Natural killer cell (primary cell): ENCODE measurements around the gene SH2D3C. TPM values are rescaled to one million over a fixed set of nuclear protein-coding genes. Genes with fewer than 3 reads are reported as not detected.

Source experiments
- ATAC-seq, 3 donors: fragments of 150-1000 bp in 2 of 3; fragments of 200-7000 bp in 1 of 3; cut with Tn5 transposase; 1 replicate in 1 of 3; 2 replicates in 2 of 3; pipeline ENCODE4 v1.10.0; 2021; ENCODE audit warnings: mild to moderate bottlenecking in 2 of 3, moderate library complexity in 2 of 3
- DNase-seq, 2 donors: peaks; one replicate each; pipeline versions ENCODE4 v3.0.0 to v3.0.0-alpha.2; 2013 to 2021; ENCODE audit warnings: mixed read lengths in 1 of 2
- H3K27ac ChIP-seq: one replicate; pipeline ENCODE4 v1.5.1; 2013; ENCODE audit warnings: mild to moderate bottlenecking, low read length
- H3K27me3 ChIP-seq: one replicate; pipeline ENCODE4 v1.6.1; 2013; ENCODE audit warnings: low read length; ENCODE audit not compliant: control insufficient read depth, insufficient read depth
- H3K36me3 ChIP-seq: one replicate; pipeline ENCODE4 v1.6.1; 2013; ENCODE audit warnings: low read length; ENCODE audit not compliant: control insufficient read depth, insufficient read depth
- H3K4me1 ChIP-seq: one replicate; pipeline ENCODE4 v1.6.1; 2013; ENCODE audit warnings: low read length; ENCODE audit not compliant: control insufficient read depth, insufficient read depth
- H3K4me3 ChIP-seq: one replicate; pipeline ENCODE4 v1.5.1; 2013; ENCODE audit warnings: low read length
- H3K9me3 ChIP-seq: one replicate; pipeline ENCODE4 v1.6.1; 2013; ENCODE audit warnings: low read length; ENCODE audit not compliant: control insufficient read depth, insufficient read depth
- H3K27ac Mint-ChIP-seq, 2 donors: one replicate each; pipeline ENCODE4 v1.8.0; 2022; ENCODE audit warnings: mild to moderate bottlenecking in 2 of 2, mixed read lengths in 2 of 2, moderate library complexity in 1 of 2
- H3K27me3 Mint-ChIP-seq, 2 donors: one replicate each; pipeline ENCODE4 v1.8.0; 2022; ENCODE audit warnings: low read depth in 2 of 2, mixed read lengths in 2 of 2
- H3K36me3 Mint-ChIP-seq: one replicate; pipeline ENCODE4 v1.8.0; 2022; ENCODE audit warnings: mixed read lengths
- H3K4me1 Mint-ChIP-seq, 2 donors: one replicate each; pipeline ENCODE4 v1.8.0; 2022; ENCODE audit warnings: mixed read lengths in 2 of 2
- H3K4me3 Mint-ChIP-seq: one replicate; pipeline ENCODE4 v1.8.0; 2022; ENCODE audit warnings: mild to moderate bottlenecking, moderate library complexity, mixed read lengths
- H3K9me3 Mint-ChIP-seq, 2 donors: one replicate each; pipeline ENCODE4 v1.8.0; 2022; ENCODE audit warnings: mixed read lengths in 2 of 2
- WGBS: methylation state at CpG from one replicate; pipeline ENCODE4 v1.1.7; 2013; ENCODE audit warnings: missing lambda C conversion rate; ENCODE audit not compliant: insufficient coverage; 5-methylcytosine and 5-hydroxymethylcytosine counted together
- intact Hi-C: fragments of 100-400 bp; cut with micrococcal nuclease; formaldehyde crosslinking; loops from one replicate; pipeline ENCODE4 v1.14.2; 2022
- total RNA-seq, 4 donors: library from RNA; stranded (reverse); fragments of 120-200 nt in 1 of 4; gene quantifications; one replicate each; pipeline versions ENCODE4 v1.2.3 to v1.2.4, GENCODE V29; 2013 to 2022
- TF ChIP-seq, protein P1 (sequence below): fragments of 200-600 bp; IDR thresholded peaks from one replicate; pipeline ENCODE4 v1.8.0; 2022; ENCODE audit warnings: antibody characterized with exemption

The SH2D3C gene
- total RNA-seq, 3 donors from 2014 or later (not counting 1 experiment from before 2014, with no cell fraction given), result 42.8 to 86.8 (median 56.6) TPM

DNA sequence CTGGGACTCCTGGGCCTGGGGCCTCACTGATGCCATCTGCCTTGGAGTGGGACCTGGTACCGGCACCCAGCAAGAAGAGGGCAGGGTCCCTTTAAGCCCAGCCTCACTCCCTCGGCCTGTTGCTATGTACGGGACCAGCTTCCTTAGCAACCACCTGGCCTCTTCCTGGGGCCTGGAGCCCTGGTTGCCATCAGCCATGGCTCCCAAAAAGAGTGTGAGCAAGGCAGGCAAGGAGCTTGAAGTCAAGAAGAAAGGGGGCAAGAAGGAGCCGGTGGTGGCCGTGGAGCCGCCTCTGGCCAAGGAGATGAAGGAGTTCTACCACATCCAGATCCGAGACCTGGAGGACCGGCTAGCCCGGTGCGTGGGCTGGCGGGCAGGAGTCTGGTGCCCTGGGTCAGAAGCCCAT is 71.6 kb downstream of the SH2D3C start, which contains the start of gene CFAP157:
TSS of gene CFAP157 (plus strand) at position 153 of the 406 bp plus-strand sequence. CDS start at position 197, 44 bp downstream.
- WGBS, result 79% methylated on average over 11 of the region's 11 CpGs
- TF ChIP-seq, protein P1, sequence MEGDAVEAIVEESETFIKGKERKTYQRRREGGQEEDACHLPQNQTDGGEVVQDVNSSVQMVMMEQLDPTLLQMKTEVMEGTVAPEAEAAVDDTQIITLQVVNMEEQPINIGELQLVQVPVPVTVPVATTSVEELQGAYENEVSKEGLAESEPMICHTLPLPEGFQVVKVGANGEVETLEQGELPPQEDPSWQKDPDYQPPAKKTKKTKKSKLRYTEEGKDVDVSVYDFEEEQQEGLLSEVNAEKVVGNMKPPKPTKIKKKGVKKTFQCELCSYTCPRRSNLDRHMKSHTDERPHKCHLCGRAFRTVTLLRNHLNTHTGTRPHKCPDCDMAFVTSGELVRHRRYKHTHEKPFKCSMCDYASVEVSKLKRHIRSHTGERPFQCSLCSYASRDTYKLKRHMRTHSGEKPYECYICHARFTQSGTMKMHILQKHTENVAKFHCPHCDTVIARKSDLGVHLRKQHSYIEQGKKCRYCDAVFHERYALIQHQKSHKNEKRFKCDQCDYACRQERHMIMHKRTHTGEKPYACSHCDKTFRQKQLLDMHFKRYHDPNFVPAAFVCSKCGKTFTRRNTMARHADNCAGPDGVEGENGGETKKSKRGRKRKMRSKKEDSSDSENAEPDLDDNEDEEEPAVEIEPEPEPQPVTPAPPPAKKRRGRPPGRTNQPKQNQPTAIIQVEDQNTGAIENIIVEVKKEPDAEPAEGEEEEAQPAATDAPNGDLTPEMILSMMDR, result no peak

DNA sequence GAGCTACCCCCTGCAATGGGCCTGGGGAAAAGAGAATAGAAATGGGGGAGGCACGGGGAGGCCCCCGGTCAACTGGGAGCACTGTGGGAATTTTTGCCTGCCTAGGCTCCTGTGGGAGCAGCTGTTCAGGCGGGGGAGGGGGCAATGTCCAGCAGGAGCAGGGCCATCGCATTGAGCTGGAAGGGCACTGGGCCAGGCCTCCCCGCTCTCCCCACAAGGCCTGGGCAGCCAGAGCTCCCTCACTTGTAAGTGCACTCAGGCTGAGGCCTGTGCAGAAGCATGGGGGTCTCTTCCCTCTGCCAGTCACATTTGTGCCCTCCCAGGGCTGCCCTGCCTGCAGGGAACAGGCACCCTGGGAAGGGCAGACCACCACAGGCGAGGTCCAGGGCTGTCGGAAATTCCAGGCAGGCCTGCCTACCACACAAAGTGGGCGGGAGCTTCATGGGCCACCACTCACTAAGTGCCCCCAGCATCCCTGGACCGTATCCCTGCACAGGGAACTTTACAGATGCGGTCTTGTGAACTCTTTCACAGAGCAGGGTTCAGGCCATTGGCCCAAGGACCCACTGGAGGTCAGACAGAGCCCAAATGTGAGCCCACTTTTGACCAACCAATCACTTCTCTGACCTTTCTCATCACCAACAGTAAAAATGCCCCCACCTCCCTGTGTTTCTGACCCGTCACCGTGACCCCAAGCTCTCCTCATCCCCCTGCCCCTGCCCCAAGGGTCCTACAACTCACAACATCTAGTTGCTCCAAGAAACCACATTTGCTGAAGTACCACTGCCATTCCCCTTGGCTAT is 72.7 kb downstream of the SH2D3C start:
- H3K4me3 Mint-ChIP-seq, result no peak overlapping the region
- Histone ChIP-seq H3K27me3 (no peaks in the 10 kb centered on the region), H3K9me3 (no peaks in the 10 kb centered on the region), H3K4me3 (no peak overlapping the region), H3K36me3 (no peaks in the 10 kb centered on the region), H3K27ac (no peak overlapping the region), H3K4me1 (peaks cover 13% of the 10 kb centered on the region)
- no peak overlapping the region for H3K27ac Mint-ChIP-seq
- H3K27me3 Mint-ChIP-seq, result no peaks in the 10 kb centered on the region
- no peak for DNase-seq
- ATAC-seq, result no peak
- no peaks in the 10 kb centered on the region for H3K9me3 Mint-ChIP-seq
- H3K4me1 Mint-ChIP-seq, result peaks cover 12 to 16% of the 10 kb centered on the region in 2 donors
- H3K36me3 Mint-ChIP-seq, result no peaks in the 10 kb centered on the region
- intact Hi-C loops, result no loop called here
- WGBS, result 94% methylated on average over 12 of the region's 12 CpGs
- TF ChIP-seq, protein P1, result no peak

More for the DNA sequence above, 71.6 kb downstream of the SH2D3C start, which contains the start of gene CFAP157:
- Mint-ChIP-seq H3K4me3 (no peak within 1 kb of the TSS), H3K27me3 (no peaks in the 10 kb centered on the region), H3K36me3 (no peaks in the 10 kb centered on the region), H3K27ac (no peak within 1 kb of the TSS), H3K4me1 (peaks cover 20 to 27% of the 10 kb centered on the region in 2 donors), H3K9me3 (no peaks in the 10 kb centered on the region)
- H3K27ac ChIP-seq, result no peak within 1 kb of the TSS
- H3K4me1 ChIP-seq, result peaks cover 24% of the 10 kb centered on the region
- DNase-seq, result no peak
- no peaks in the 10 kb centered on the region for H3K36me3 ChIP-seq
- no peak within 1 kb of the TSS for H3K4me3 ChIP-seq
- no peaks in the 10 kb centered on the region for H3K27me3 ChIP-seq
- H3K9me3 ChIP-seq, result no peaks in the 10 kb centered on the region
- no peak for ATAC-seq
- intact Hi-C loops, result no loop called here

DNA sequence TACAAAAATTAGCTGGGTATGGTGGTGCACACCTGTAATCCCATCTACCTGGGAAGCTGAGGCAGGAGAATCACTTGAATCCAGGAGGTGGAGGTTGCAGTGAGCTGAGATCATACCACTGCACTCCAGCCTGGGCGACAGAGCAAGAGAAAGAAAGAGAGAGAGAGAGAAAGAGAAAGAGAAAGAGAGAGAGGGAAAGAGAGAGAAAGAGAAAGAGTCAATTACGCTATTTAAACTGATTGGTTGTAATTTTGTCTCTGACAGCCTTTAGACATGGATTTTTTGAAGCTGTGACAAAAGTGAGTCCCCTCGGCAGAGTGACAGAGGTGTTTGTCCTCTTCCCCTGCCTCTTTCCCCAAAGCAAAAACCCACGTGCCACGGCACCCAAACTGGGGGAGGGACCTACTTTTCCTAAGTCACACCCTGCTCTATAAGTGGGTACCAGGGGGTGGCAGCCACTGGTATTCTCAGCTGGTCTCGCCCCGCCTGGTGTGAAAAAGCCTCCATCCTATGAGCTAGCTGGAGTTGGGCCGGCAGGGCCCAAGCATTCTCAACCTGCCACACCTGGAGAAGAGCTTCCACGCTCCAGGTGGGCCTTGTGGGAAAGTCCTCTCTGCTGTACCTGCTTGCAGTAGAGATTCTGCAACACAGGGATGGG is 75.0 kb downstream of the SH2D3C start:
- H3K27me3 Mint-ChIP-seq, result no peaks in the 10 kb centered on the region
- peaks cover 13 to 22% of the 10 kb centered on the region in 2 donors for H3K4me1 Mint-ChIP-seq
- no peak overlapping the region for H3K27ac Mint-ChIP-seq
- Histone ChIP-seq H3K4me3 (no peak overlapping the region), H3K4me1 (peaks cover 19% of the 10 kb centered on the region), H3K27me3 (no peaks in the 10 kb centered on the region), H3K27ac (no peak overlapping the region), H3K36me3 (no peaks in the 10 kb centered on the region), H3K9me3 (no peaks in the 10 kb centered on the region)
- DNase-seq (no peak), ATAC-seq (no peak)
- no peaks in the 10 kb centered on the region for H3K36me3 Mint-ChIP-seq
- TF ChIP-seq, protein P1, result no peak
- H3K9me3 Mint-ChIP-seq, result no peaks in the 10 kb centered on the region
- WGBS, result 74% methylated on average over 9 of the region's 9 CpGs
- intact Hi-C loops, result no loop called here
- H3K4me3 Mint-ChIP-seq, result no peak overlapping the region
